Amniotic stem cell (primary cell): ENCODE measurements around the gene L2HGDH.

Experiments used
- DNase-seq: peaks from one replicate; lab custom pipeline; 2025; lab: John Stamatoyannopoulos, UW

The L2HGDH gene

DNA sequence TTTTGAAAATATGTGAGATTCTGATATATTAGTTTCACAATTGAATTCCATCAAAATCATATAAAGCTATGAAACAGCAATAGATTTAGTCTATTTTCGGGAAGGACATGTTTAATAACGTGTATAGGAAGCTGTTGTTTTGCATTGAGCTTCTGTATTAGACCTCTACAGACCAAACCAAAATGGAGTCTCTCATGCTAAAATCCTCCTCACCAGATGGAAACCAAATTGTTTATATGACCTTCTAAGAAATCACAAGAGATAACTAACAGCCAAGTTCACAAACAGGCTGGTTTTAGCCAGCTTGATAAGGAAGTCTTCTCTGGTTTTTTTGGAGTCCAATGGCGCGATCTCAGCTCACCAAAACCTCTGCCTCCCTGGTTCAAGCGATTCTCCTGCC, 23.9 kb downstream of the L2HGDH start:
- DNase-seq: no peak

GRCh38 chr14:50285861-50286260, 26.2 kb downstream of the L2HGDH start:
- DNase-seq: no peak

DNA sequence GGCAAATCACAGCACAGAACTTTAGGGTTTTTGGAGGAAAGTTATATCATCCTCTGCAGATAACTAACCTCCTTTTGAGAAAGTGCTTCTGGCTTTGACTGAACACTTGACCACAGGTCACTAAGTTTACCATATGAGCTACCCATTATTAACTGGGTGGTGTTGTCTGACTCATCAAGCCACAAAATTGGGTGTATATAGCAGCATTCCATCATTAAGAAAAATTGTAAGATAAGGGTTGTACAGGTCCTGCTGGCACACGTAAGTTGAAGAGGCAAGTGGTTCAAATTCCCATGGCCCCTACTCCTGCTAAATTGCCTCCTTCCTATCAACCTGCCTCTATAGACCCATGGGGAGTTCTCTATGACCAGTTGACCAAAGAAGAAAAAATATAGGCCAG, 39.5 kb downstream of the L2HGDH start:
- no peak for DNase-seq

DNA sequence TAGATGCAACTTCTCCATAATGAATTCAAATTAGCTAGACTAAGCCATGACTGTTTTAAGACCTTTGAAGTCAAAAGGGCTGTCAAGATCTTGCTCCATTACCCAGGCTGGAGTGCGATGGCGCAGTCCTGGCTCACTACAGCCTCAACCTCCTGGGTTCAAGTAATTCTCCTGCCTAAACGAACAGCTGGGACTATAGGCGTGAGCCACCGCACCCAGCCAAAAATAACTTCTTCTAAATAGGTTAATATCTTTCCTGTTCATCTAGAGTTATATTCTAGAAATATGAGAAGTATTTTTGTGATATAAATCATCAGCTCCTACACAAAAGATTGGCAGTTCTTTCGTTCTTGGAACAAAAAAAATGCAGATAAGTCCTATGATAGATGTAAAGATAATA, 41.1 kb downstream of the L2HGDH start:
- DNase-seq: no peak

GRCh38 chr14:50265029-50265428, 47.0 kb downstream of the L2HGDH start:
- no peak for DNase-seq

GRCh38 chr14:50263321-50263720, 48.7 kb downstream of the L2HGDH start:
- DNase-seq: no peak

DNA sequence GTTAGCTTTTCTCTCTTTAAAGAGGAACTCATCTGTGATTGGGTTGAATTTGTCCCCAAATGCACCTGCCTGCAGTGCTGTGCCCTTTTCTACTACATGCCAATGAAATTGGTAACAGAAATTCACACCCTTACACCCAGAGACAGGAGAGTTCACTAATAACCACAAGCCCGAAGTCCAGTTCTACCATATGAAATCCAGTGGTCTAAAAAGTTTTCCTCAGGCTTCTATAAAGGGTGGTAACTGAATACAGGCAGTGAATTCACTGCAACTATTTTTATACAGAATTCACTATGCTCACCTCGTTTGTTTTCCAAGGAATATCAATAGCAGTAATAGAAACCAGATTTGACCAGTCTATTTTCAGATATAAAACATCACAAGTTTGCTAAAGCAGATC, 49.2 kb downstream of the L2HGDH start:
- no peak for DNase-seq

DNA sequence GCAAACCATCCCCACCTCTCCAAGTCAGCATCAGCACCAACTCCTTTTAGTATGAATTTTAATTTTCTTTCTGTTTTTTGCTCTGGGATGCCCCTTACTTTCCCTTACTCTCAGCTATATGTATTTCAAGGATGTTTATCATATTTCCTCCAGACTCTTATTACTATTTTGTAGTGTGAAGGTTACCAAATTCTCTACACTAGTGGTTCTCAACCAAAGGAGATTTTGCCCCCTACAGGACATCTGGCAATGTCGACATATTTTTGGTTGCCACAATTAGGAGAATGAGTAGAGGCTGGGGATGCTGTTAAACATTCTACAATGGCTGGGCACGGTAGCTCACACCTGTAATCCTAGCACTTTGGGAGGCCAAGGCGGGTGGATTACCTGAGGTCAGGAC, 51.5 kb downstream of the L2HGDH start:
- DNase-seq: peak; percentile 30

DNA sequence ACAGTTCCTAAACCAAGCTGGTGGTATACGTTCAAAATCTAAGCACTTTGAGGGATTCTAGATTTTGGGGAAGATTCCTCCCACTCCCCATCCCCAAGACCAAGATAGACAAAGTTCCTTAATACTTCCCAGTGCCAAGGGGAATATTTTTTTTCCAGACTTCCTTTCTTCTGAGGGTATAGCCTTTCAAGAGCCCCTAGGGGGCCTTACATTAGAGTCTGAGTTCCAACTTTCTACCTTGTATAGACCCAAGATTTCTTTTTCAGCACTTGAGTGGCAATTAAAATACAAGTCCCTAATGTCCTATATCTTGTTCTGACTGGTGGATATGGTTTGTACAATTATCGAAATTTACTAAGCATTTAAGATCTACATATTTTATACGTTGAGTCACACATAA, 52.0 kb downstream of the L2HGDH start:
- no peak for DNase-seq

DNA sequence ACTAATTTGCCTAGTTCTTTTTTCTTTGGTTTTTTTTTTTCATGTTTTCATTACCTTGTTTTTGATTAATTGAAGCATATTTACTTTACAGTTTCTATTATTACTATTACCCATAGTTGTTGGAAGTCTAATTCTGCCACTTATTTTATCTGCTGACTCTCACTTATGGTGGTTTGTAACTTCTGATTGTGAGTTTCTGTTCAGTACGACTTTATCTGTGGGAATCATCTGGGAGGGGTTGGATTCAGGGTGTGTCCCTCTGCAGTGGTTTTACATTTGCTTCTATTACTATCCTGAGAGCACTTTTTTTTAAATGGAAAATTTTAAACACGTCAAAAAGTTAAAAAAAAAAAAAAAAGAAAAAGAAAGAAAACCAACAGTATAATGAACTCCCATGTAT, 54.3 kb downstream of the L2HGDH start:
- no peak for DNase-seq

DNA sequence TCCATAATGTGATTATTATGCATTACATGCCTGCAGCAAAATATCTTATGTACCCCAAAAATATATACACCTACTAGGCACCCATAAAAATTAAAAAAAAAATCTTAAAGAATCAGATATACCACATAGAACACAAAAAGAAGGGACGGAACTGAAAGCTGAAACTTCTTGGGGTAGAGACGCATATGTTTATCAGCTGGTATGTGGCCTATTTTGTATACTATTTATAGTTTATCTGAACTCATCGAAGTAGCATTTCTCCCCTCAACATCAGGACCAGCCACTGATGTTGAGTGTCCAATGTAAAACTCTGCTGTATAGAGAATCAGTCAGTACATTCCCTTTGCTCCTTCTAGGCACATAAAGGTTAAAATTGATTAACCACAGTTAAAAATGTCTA, 57.8 kb downstream of the L2HGDH start:
- no peak for DNase-seq

- DNase-seq: no peak
Observed at GRCh38 chr14:50249136-50249775, 62.8 kb downstream of the L2HGDH start.

DNA sequence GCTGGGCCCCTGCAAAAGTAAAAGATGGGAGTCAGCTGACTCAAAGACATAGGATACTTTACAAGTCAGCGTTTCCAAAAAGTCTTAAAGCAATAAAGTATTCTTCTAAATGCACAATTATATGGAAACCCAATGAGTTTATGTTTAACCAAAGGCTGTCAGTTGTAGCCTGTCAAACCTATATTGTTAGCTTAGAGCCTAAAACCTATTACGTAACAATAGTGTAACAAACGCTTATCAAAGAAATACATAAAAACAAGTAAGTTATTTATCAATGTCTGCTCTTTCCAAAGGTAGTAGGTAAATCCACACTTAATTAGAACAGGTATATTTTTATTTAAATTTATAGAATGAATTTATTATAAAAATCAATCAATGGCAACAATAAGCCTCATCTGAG, 64.8 kb downstream of the L2HGDH start:
- DNase-seq: no peak

GRCh38 chr14:50242566-50243310, 69.3 kb downstream of the L2HGDH start:
- DNase-seq: no peak

DNA sequence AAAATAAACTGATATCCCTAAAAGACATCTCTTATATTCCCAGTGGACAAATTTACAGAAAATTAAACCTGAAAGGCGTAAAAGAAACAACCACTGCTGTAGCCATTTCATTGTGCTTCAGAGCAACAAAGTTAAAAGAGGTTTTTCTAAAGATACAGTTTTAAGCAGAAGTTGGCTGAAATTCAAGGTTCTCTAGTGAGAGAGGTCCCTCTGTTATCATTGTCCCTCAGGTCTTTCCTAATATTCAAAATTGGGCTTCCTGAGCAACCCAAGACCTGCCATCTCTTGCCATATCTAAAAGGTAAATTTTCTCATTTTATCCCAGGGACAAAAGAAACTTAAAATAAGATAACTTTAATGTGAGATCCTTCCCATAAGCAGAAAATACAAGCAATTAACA, 69.9 kb downstream of the L2HGDH start:
- no peak for DNase-seq

DNA sequence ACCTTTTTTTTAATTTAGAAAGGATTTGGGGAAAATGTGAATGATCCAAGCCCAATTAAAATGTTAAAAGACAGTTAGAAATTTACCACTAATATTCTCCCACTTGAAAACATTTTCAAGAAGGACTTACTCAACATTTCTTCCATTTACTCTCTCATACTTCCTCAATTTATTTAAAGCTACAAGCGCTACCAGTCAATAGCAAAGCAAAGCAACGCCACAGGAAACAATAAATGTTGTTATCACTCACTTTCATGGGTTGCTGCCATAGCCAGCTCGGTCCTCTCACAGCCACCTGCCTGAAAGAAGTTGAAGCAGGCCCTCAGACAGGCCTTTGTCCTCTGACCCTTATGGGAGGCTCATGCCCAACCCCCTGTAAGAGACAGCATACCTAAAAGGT, 74.6 kb downstream of the L2HGDH start:
- DNase-seq: no peak

DNA sequence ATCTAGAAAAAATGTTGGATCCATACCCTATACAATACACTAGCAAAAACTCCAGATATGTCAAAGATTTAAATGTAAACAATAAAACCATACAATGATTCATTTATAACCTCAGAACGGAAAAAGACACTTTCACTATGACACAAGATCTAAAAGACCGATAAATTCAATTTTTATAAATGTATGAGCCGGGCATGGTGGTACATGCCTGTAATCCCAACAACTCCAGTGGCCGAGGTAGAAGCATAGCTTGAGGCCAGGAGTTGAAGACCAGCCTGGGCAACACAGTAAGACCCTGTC, 78.1 kb downstream of the L2HGDH start:
- DNase-seq: no peak

GRCh38 chr14:50233166-50233950, 78.7 kb downstream of the L2HGDH start:
- DNase-seq: no peak

DNA sequence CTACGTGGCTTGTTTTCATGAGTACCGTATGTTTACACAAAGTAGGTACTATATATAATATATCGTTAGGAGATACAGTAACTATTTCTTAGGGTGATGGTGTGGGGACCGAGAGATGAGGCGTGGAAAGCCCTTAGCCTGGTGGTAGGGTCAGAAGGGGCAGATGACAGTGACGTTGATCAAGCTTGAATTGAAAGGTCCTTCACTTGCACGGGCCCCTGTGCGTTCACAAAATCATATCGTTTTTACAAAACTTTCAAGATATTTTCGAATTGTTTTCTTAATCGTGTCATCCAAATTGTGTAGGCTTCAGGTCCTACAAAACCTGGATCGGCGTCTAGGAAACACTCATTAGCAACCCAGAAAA, 79.8 kb downstream of the L2HGDH start:
- no peak for DNase-seq

GRCh38 chr14:50231475-50232275, 80.4 kb downstream of the L2HGDH start, which contains the start of gene SOS2:
TSS of gene SOS2 (minus strand) at chr14:50231578. CDS start at chr14:50231283, 295 bp downstream.
- DNase-seq: peak; percentile 67

DNA sequence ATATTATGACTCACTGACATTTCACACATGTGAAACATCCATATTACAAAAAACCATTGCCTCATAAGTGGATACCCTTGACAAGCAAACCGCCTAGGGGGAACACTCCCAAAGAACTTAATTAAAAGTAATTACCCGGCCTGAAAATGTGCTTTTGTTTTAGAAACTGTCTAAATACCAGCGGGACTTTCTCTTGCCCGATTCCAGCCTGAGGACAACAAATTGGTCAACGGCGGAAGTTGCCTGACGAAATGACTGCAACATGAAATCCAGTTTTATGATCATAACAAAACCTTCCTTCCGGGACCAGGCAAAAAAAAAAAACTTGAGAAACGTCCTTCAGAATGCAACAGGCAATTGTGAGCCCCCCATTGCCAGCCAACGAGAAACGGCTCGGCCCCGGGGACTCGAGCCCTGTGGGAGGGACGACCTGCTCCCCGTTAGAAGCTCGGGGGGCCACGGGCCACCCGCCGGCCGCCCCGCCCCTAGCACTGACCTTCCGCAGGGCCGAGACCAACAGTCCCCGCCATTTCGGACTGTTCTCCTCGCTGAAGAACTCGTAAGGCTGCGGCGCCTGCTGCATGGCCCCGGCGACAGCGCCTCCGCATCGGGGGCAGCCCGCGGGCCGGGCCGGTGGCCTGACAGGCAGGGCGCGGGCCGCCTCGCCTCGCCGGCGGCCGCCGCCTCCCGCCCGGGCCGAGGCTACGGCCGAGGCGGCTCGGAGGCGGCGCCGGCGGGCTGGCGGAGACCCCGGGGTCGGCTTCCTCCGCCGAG, 81.1 kb downstream of the L2HGDH start:
- DNase-seq: peak; percentile 8

GRCh38 chr14:50230401-50230700, 81.7 kb downstream of the L2HGDH start:
- no peak for DNase-seq
